ENCODE data around the gene MEN1. TPM values are rescaled to one million over a fixed set of nuclear protein-coding genes. Genes with fewer than 3 reads are reported as not detected.

The MEN1 gene
- total RNA-seq, 1 experiment from 2014 or later = 54.5 TPM

DNA sequence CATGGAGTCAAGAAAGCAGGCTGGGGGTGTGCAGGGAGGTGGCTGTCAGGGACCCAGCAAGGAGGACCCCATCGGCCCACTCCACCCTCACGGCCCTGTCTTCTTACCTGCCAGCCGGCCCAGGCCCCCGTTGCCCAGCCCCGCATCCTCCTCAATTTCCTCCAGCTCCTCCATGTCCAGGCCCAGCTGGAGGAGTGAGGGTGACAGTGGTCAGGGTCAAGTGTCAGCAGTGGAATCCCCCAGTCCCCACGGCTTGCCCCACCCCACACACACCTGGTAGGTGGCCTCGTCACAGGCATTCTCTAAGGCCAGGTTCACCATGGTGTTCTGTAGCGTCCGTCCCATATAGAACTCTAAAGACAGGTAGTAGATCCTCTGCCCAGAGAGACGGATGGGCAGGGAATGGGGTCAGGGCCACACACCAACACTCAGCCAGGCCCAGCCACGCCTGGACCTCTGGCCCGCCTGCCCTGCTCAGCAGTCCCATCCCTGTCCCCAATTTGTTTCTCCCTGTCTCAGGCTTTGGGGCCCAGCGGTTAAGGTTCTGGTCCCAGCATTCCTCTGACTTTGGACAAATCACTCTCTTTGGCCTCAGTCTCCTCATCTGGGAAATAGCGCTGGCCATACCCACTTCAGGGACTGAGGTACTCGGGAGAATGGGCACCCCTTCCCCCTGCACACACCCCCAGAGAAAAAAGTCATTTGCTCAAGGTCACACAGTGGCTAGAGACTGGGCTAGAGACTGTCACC is 51.8 kb downstream of the MEN1 start:
- no peak overlapping the region for H3K27ac ChIP-seq (ENCODE audit: low read length)
- H3K4me1 ChIP-seq (ENCODE audit: control insufficient read depth, insufficient read depth, low read length) = peaks cover 10% of the 10 kb centered on the region
- no TSS peak for BruUV-seq (replicated peaks)
- no peaks in the 10 kb centered on the region for H3K36me3 ChIP-seq (ENCODE audit: control insufficient read depth, insufficient read depth, low read length)
- TF ChIP-seq SIN3A (IDR thresholded peaks at IDR 0.05; ENCODE audit: borderline replicate concordance, insufficient read depth, low read depth, low read length) (no peak), TCF7L2 (IDR thresholded peaks at IDR 0.05; ENCODE audit: low read depth, low read length) (no peak), POLR2AphosphoS5 (IDR thresholded peaks at IDR 0.05; ENCODE audit: low read depth, low read length) (no peak)
- TF ChIP-seq, protein P1, sequence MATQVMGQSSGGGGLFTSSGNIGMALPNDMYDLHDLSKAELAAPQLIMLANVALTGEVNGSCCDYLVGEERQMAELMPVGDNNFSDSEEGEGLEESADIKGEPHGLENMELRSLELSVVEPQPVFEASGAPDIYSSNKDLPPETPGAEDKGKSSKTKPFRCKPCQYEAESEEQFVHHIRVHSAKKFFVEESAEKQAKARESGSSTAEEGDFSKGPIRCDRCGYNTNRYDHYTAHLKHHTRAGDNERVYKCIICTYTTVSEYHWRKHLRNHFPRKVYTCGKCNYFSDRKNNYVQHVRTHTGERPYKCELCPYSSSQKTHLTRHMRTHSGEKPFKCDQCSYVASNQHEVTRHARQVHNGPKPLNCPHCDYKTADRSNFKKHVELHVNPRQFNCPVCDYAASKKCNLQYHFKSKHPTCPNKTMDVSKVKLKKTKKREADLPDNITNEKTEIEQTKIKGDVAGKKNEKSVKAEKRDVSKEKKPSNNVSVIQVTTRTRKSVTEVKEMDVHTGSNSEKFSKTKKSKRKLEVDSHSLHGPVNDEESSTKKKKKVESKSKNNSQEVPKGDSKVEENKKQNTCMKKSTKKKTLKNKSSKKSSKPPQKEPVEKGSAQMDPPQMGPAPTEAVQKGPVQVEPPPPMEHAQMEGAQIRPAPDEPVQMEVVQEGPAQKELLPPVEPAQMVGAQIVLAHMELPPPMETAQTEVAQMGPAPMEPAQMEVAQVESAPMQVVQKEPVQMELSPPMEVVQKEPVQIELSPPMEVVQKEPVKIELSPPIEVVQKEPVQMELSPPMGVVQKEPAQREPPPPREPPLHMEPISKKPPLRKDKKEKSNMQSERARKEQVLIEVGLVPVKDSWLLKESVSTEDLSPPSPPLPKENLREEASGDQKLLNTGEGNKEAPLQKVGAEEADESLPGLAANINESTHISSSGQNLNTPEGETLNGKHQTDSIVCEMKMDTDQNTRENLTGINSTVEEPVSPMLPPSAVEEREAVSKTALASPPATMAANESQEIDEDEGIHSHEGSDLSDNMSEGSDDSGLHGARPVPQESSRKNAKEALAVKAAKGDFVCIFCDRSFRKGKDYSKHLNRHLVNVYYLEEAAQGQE (IDR thresholded peaks at IDR 0.05; ENCODE audit: insufficient read depth in 1 of 2, low read depth in 2 of 2, low read length in 1 of 2) = no peak
- TF ChIP-seq, protein P2, sequence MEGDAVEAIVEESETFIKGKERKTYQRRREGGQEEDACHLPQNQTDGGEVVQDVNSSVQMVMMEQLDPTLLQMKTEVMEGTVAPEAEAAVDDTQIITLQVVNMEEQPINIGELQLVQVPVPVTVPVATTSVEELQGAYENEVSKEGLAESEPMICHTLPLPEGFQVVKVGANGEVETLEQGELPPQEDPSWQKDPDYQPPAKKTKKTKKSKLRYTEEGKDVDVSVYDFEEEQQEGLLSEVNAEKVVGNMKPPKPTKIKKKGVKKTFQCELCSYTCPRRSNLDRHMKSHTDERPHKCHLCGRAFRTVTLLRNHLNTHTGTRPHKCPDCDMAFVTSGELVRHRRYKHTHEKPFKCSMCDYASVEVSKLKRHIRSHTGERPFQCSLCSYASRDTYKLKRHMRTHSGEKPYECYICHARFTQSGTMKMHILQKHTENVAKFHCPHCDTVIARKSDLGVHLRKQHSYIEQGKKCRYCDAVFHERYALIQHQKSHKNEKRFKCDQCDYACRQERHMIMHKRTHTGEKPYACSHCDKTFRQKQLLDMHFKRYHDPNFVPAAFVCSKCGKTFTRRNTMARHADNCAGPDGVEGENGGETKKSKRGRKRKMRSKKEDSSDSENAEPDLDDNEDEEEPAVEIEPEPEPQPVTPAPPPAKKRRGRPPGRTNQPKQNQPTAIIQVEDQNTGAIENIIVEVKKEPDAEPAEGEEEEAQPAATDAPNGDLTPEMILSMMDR (IDR thresholded peaks at IDR 0.05) = no peak
- no peaks in the 10 kb centered on the region for H3K27me3 ChIP-seq (ENCODE audit: control insufficient read depth, insufficient read depth, low read length)
- ATAC-seq = no peak
- CTCF ChIA-PET = interaction anchor here (0.6 kb wide), 1 partner anchor 70 kb away, joined by 8 read pairs; no protein-coding TSS in a partner anchor
- POLR2A ChIA-PET = no interaction called here
- no peak for DNase-seq (ENCODE audit: low read depth, low spot score)
- H3K9me3 ChIP-seq (ENCODE audit: control insufficient read depth, insufficient read depth, low read depth, low read length) = no peaks in the 10 kb centered on the region
- in situ Hi-C loops (cut with HindIII; ENCODE audit: low pct_unique_long_range_greater_than_20kb, low sequenced_read_pairs) (no loop called here), intact Hi-C loops (cut with micrococcal nuclease; ENCODE audit: unreplicated experiment) (no loop called here)
- H3K4me3 ChIP-seq (ENCODE audit: low read depth in 2 of 2, low read length in 2 of 2) = no peak overlapping the region

DNA sequence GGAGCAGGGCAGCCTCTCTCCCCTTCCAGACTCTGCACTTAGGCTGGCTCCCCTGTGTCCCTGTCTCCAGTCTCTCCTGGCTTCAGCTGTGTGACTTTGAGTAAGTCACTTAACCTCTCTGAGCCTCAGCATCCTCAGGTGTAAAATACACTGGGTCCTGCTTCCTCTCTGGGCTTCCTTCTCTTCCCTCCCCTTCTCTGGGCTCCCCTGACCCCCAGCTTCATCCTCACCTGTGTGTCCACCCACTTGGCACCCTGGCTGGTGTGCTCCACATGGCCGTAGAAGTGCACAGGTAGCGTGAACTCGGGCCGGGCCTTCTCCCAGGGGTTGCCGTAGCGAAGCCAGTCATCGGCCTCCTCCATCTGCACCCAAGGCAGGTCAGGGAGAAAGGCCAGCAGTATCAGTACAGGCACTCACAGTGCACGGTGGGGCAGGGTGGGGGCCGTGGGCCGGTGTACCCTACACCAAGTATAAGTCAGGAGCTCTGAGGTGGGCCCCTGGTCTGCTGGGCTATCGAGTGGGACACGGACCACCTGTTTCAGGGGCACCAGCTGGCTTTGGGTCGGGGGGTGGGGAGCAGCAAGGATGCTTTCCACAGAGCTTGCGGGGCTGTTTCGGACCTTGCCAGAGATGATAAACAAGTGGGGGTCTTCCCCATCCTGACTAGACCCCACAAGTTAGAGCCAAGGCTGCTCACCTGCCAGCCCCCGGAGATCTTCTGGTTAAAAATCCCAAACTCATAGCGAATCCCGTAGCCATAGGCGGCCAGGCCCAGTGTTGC is 52.6 kb downstream of the MEN1 start:
- no peak overlapping the region for H3K4me3 ChIP-seq (ENCODE audit: low read depth in 2 of 2, low read length in 2 of 2)
- CTCF ChIA-PET = interaction anchor here (0.6 kb wide), 1 partner anchor 69 kb away, joined by 8 read pairs; no protein-coding TSS in a partner anchor
- no peaks in the 10 kb centered on the region for H3K27me3 ChIP-seq (ENCODE audit: control insufficient read depth, insufficient read depth, low read length)
- no TSS peak for BruUV-seq (replicated peaks)
- in situ Hi-C loops (cut with HindIII; ENCODE audit: low pct_unique_long_range_greater_than_20kb, low sequenced_read_pairs) = no loop called here
- H3K36me3 ChIP-seq (ENCODE audit: control insufficient read depth, insufficient read depth, low read length) = no peaks in the 10 kb centered on the region
- H3K9me3 ChIP-seq (ENCODE audit: control insufficient read depth, insufficient read depth, low read depth, low read length) = no peaks in the 10 kb centered on the region
- DNase-seq (ENCODE audit: low read depth, low spot score) (no peak), ATAC-seq (no peak)
- H3K27ac ChIP-seq (ENCODE audit: low read length) = no peak overlapping the region
- intact Hi-C loops (cut with micrococcal nuclease; ENCODE audit: unreplicated experiment) = no loop called here
- TF ChIP-seq POLR2AphosphoS5 (IDR thresholded peaks at IDR 0.05; ENCODE audit: low read depth, low read length) (no peak), SIN3A (IDR thresholded peaks at IDR 0.05; ENCODE audit: borderline replicate concordance, insufficient read depth, low read depth, low read length) (no peak), TCF7L2 (IDR thresholded peaks at IDR 0.05; ENCODE audit: low read depth, low read length) (no peak)
- TF ChIP-seq, protein P2 (IDR thresholded peaks at IDR 0.05) = no peak
- TF ChIP-seq, protein P1 (IDR thresholded peaks at IDR 0.05; ENCODE audit: insufficient read depth in 1 of 2, low read depth in 2 of 2, low read length in 1 of 2) = no peak
- H3K4me1 ChIP-seq (ENCODE audit: control insufficient read depth, insufficient read depth, low read length) = peaks cover 3% of the 10 kb centered on the region
- POLR2A ChIA-PET = no interaction called here

Data from Panc1 (cell line).